ENCODE results near the gene TECR. TPM values are rescaled to one million over a fixed set of nuclear protein-coding genes. Genes with fewer than 3 reads are reported as not detected.

TECR gene
- total and polyA plus RNA-seq, 2 of the 13 experiments (the other 11 are each of a cell fraction or from before 2014, with no cell fraction given), result 54.9 to 121 TPM

GRCh38 chr19:14496029-14496833 is 33.2 kb upstream of the TECR start, which contains the start of gene GIPC1 (continued):
- TF ChIP-seq PCBP1 (IDR thresholded peaks at IDR 0.05; ENCODE audit: borderline replicate concordance, low read depth, low read length) (peak; percentile 98), TEAD3 (CRISPR knock-in tag; optimal IDR thresholded peaks at IDR 0.05; ENCODE audit: borderline replicate concordance) (peak; percentile 98), ZNF441 (CRISPR knock-in tag; IDR thresholded peaks at IDR 0.05; ENCODE audit: borderline replicate concordance) (peak; percentile 20; the same call in 1 of the 2 replicates), DMAP1 (CRISPR knock-in tag; IDR thresholded peaks at IDR 0.05) (peak; percentile 54; the same call in 1 of the 2 replicates), ZNF781 (CRISPR knock-in tag; IDR thresholded peaks at IDR 0.05; ENCODE audit: borderline replicate concordance, not compliant biosample characterization) (peak; percentile 66), TARDBP (CRISPR knock-in tag; IDR thresholded peaks at IDR 0.05) (peak; percentile 85), NFRKB (IDR thresholded peaks at IDR 0.05) (no peak), ZNF280D (CRISPR knock-in tag; IDR thresholded peaks at IDR 0.05) (no peak), ZEB1 (IDR thresholded peaks at IDR 0.05; ENCODE audit: insufficient replicate concordance, low read depth) (no peak), ZNF263 (CRISPR knock-in tag; IDR thresholded peaks at IDR 0.05) (peak; percentile 44; the same call in 1 of the 2 replicates), SMAD1 (CRISPR knock-in tag; IDR thresholded peaks at IDR 0.05; ENCODE audit: borderline replicate concordance, low read depth) (0 out of 2 replicates have a peak, but pooled peaks have one; percentile 88), ZNF34 (CRISPR knock-in tag; IDR thresholded peaks at IDR 0.05; ENCODE audit: borderline replicate concordance) (0 out of 2 replicates have a peak, but pooled peaks have one; percentile 38), GABPA (IDR thresholded peaks at IDR 0.05; ENCODE audit: low read depth, low read length) (no peak), GABPA (CRISPR knock-in tag; IDR thresholded peaks at IDR 0.05; ENCODE audit: low read depth) (0 out of 2 replicates have a peak, but pooled peaks have one; percentile 3), ZBTB4 (CRISPR knock-in tag; IDR thresholded peaks at IDR 0.05; ENCODE audit: borderline replicate concordance) (0 out of 2 replicates have a peak, but pooled peaks have one; percentile 57), ZNF225 (CRISPR knock-in tag; IDR thresholded peaks at IDR 0.05) (peak; percentile 71; the same call in 1 of the 2 replicates), REPIN1 (CRISPR knock-in tag; IDR thresholded peaks at IDR 0.05; ENCODE audit: borderline replicate concordance, low read depth) (0 out of 2 replicates have a peak, but pooled peaks have one; percentile 82)
- TF ChIP-seq, protein P1, sequence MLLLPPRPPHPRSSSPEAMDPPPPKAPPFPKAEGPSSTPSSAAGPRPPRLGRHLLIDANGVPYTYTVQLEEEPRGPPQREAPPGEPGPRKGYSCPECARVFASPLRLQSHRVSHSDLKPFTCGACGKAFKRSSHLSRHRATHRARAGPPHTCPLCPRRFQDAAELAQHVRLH (CRISPR knock-in tag; IDR thresholded peaks at IDR 0.05; ENCODE audit: borderline replicate concordance, low read depth), result peak; percentile 49; the same call in 1 of the 2 replicates
- TF ChIP-seq, protein P2, sequence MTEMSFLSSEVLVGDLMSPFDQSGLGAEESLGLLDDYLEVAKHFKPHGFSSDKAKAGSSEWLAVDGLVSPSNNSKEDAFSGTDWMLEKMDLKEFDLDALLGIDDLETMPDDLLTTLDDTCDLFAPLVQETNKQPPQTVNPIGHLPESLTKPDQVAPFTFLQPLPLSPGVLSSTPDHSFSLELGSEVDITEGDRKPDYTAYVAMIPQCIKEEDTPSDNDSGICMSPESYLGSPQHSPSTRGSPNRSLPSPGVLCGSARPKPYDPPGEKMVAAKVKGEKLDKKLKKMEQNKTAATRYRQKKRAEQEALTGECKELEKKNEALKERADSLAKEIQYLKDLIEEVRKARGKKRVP (CRISPR knock-in tag; IDR thresholded peaks at IDR 0.05), result peak in 1 of 2 experiments; percentile 48; a peak in 1 of 4 replicates
